ENCODE results near the gene TNFRSF9. TPM values are rescaled to one million over a fixed set of nuclear protein-coding genes. Genes with fewer than 3 reads are reported as not detected.

TNFRSF9 gene
- total RNA-seq, 4 donors from 2014 or later: 0.66 to 1.7 TPM; not detected in 2

GRCh38 chr1:7962636-7963377 is 22.2 kb upstream of the TNFRSF9 start:
- H3K9me3 ChIP-seq: no peaks in the 10 kb centered on the region
- H3K27me3 ChIP-seq: no peaks in the 10 kb centered on the region
- H3K4me3 ChIP-seq: peak overlapping the region in 3 of 4 donors; percentile 76 to 95 (median 93)
- TF ChIP-seq CTCF (IDR thresholded peaks at IDR 0.05) (no peak), POLR2A (IDR thresholded peaks at IDR 0.05) (no peak)
- H3K4me1 ChIP-seq: peaks cover 0 to 31% (median 0%) of the 10 kb centered on the region in 4 donors
- peaks cover 0 to 41% (median 0%) of the 10 kb centered on the region in 3 donors for H3K36me3 ChIP-seq
- no peak overlapping the region for H3K27ac ChIP-seq
- no peak for DNase-seq

GRCh38 chr1:7962014-7962335 is 21.3 kb upstream of the TNFRSF9 start:
- H3K9me3 ChIP-seq: no peaks in the 10 kb centered on the region
- peaks cover 0 to 40% (median 0%) of the 10 kb centered on the region in 3 donors for H3K36me3 ChIP-seq
- DNase-seq: no peak
- no peaks in the 10 kb centered on the region for H3K27me3 ChIP-seq
- peaks cover 0 to 31% (median 0%) of the 10 kb centered on the region in 4 donors for H3K4me1 ChIP-seq
- peak overlapping the region; percentile 76 to 95 (median 94) for H3K4me3 ChIP-seq
- TF ChIP-seq CTCF (IDR thresholded peaks at IDR 0.05): no peak
- no peak for TF ChIP-seq POLR2A (IDR thresholded peaks at IDR 0.05)
- peak overlapping the region; percentile 87 to 97 (median 94) for H3K27ac ChIP-seq

GRCh38 chr1:7961216-7962013 is 20.8 kb upstream of the TNFRSF9 start, which contains the start of gene PARK7:
PARK7 (plus strand) TSS chr1:7961711; CDS start chr1:7962786, 1,075 bp downstream.
- peak; percentile 98 to 100 (median 100) for DNase-seq
- peaks cover 0 to 35% (median 0%) of the 10 kb centered on the region in 3 donors for H3K36me3 ChIP-seq
- H3K4me3 ChIP-seq: peak within 1 kb of the TSS; percentile 76 to 95 (median 94)
- H3K27ac ChIP-seq: peak within 1 kb of the TSS; percentile 87 to 97 (median 94)
- no peaks in the 10 kb centered on the region for H3K27me3 ChIP-seq
- H3K9me3 ChIP-seq: no peaks in the 10 kb centered on the region
- peaks cover 0 to 31% (median 0%) of the 10 kb centered on the region in 4 donors for H3K4me1 ChIP-seq
- TF ChIP-seq CTCF (IDR thresholded peaks at IDR 0.05) (peak in 5 of 6 experiments; percentile 29 to 55 (median 51)), POLR2A (IDR thresholded peaks at IDR 0.05) (peak; percentile 94 to 98)

- no peak for DNase-seq
- no peaks in the 10 kb centered on the region for H3K27me3 ChIP-seq
- peak overlapping the region; percentile 76 to 95 (median 94) for H3K4me3 ChIP-seq
- no peaks in the 10 kb centered on the region for H3K9me3 ChIP-seq
- no peak for TF ChIP-seq CTCF (IDR thresholded peaks at IDR 0.05)
- TF ChIP-seq POLR2A (IDR thresholded peaks at IDR 0.05): no peak
- peaks cover 0 to 30% (median 0%) of the 10 kb centered on the region in 3 donors for H3K36me3 ChIP-seq
- H3K4me1 ChIP-seq: peaks cover 0 to 25% (median 0%) of the 10 kb centered on the region in 4 donors
- H3K27ac ChIP-seq: peak overlapping the region; percentile 87 to 97 (median 94)
Observed at GRCh38 chr1:7960867-7961215, 20.2 kb upstream of the TNFRSF9 start.

GRCh38 chr1:7960165-7960564 is 19.5 kb upstream of the TNFRSF9 start:
- TF ChIP-seq CTCF (IDR thresholded peaks at IDR 0.05): no peak
- no peak for TF ChIP-seq POLR2A (IDR thresholded peaks at IDR 0.05)
- no peak for DNase-seq
- H3K36me3 ChIP-seq: peaks cover 0 to 23% (median 0%) of the 10 kb centered on the region in 3 donors
- peaks cover 0 to 23% (median 0%) of the 10 kb centered on the region in 4 donors for H3K4me1 ChIP-seq
- H3K27ac ChIP-seq: peak overlapping the region in 2 of 4 donors; percentile 93 to 97
- no peaks in the 10 kb centered on the region for H3K27me3 ChIP-seq
- H3K4me3 ChIP-seq: no peak overlapping the region
- H3K9me3 ChIP-seq: no peaks in the 10 kb centered on the region
